ENCODE measurements around the gene BBS12.

DNA sequence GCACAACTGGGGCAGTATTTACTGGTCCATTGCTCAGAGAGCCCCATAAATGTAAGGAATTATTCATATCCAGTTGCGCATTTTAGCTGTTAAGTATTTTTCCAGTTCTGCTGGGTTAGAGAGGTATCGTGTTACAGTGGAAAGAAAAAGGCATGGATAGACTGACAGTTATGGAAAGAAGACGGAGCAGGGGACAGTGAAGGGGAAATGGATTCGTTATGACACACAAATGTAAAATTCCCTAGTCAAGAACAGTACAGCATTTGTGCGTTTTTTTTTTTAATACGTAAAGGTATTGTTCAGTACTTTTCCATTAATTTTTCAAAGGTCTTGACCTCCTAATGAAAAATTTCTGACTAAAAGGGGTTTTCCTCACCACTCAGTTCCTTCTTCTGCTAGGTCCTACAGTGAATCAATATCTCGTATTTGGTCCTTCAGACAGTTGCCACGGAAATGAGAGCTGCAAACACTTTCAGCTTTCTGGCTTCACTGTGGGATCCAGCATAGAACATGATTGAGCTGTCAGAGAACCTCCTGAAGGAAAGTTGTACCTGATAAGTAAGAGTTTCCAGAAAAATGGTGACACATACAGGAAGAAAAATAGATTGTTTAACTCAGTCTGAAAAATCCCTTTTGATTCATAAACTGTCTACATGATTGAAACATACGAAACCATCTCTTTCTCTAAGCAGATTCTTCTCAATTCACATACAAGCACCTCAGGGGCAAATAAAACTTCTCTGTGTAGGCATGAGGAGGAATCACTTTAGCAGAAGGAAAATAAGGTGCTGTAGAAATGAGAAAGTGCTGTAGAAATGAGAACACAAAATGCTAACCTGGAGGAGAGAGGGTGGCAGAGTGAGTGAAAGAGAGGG is 21.8 kb upstream of the BBS12 start:
- TF ChIP-seq, protein P1, sequence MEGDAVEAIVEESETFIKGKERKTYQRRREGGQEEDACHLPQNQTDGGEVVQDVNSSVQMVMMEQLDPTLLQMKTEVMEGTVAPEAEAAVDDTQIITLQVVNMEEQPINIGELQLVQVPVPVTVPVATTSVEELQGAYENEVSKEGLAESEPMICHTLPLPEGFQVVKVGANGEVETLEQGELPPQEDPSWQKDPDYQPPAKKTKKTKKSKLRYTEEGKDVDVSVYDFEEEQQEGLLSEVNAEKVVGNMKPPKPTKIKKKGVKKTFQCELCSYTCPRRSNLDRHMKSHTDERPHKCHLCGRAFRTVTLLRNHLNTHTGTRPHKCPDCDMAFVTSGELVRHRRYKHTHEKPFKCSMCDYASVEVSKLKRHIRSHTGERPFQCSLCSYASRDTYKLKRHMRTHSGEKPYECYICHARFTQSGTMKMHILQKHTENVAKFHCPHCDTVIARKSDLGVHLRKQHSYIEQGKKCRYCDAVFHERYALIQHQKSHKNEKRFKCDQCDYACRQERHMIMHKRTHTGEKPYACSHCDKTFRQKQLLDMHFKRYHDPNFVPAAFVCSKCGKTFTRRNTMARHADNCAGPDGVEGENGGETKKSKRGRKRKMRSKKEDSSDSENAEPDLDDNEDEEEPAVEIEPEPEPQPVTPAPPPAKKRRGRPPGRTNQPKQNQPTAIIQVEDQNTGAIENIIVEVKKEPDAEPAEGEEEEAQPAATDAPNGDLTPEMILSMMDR (IDR thresholded peaks at IDR 0.05) = no peak
- TF ChIP-seq POLR2A (IDR thresholded peaks at IDR 0.05) (no peak), POLR2AphosphoS5 (IDR thresholded peaks at IDR 0.05) (no peak), EP300 (IDR thresholded peaks at IDR 0.05) (no peak)

Measured in upper lobe of left lung (tissue), 4 donors.